HCT116 (cell line): Measurements from ENCODE around the gene HCN1. TPM values are rescaled to one million over a fixed set of nuclear protein-coding genes. Genes with fewer than 3 reads are reported as not detected.

Experiments
- ATAC-seq: fragments of 200-7000 bp; cut with Tn5 transposase; 2 replicates; pipeline ENCODE4 v1.9.1; 2020; ENCODE audit warnings: mild to moderate bottlenecking, moderate library complexity
- BruUV-seq: library from RNA; stranded (reverse); fragments of 400-500 nt; replicated peaks from 2 replicates; lab custom pipeline; 2021; lab: Mats Ljungman, UMichigan
- CTCF ChIA-PET: fragments of 300-600 bp; sonication (Branson Sonifier 250); formaldehyde crosslinking; loops from one replicate; lab custom pipeline; 2021; ENCODE audit warnings: antibody characterized with exemption; lab: Charles Lee
- POLR2A ChIA-PET: fragments of 300-600, 350-600 bp; sonication (Branson Sonifier 250); formaldehyde crosslinking; loops from one replicate; lab custom pipeline; 2021; ENCODE audit warnings: antibody characterized with exemption; lab: Charles Lee
- RAD21 ChIA-PET, 2 experiments: fragments of 300-600 bp; sonication (Branson Sonifier 250); formaldehyde crosslinking; loops; one replicate each; lab custom pipeline; 2023; ENCODE audit warnings: low total read pairs in 2 of 2; ENCODE audit not compliant: uncharacterized antibody in 2 of 2, unreplicated experiment in 2 of 2, low non-redundant PET in 1 of 2; lab: Charles Lee
- DNase-seq: peaks from one replicate; pipeline ENCODE4 v3.0.0-alpha.2; 2010; ENCODE audit warnings: low read depth, low spot score
- H2AFZ ChIP-seq: fragments of 200-600 bp; shearing (Covaris generic), sonication (generic); 2 replicates; pipeline ENCODE4 v1.6.1; 2017; ENCODE audit warnings: low read depth, mixed run types, mixed read lengths, antibody characterized with exemption, low read length; ENCODE audit not compliant: poor library complexity, severe bottlenecking
- H3K27ac ChIP-seq: 2 replicates; pipeline ENCODE4 v1.5.1; 2012; ENCODE audit warnings: low read depth, low read length
- H3K27me3 ChIP-seq: fragments of 200-600 bp; sonication (generic); 2 replicates; pipeline ENCODE4 v1.6.1; 2016; ENCODE audit warnings: mixed run types, low read length, mixed read lengths; ENCODE audit not compliant: insufficient read depth
- H3K36me3 ChIP-seq, 2 experiments: fragments of 200-500 bp in 1 of 2; fragments of 200-600 bp in 1 of 2; sonication (Bioruptor generic) in 1 of 2; sonication (generic) in 1 of 2; 2 replicates each; pipeline versions ENCODE4 v1.5.1 to v1.6.1; 2014 to 2016; ENCODE audit warnings: low read length in 2 of 2, inconsistent platforms in 1 of 2, mixed read lengths in 1 of 2, mixed run types in 1 of 2; ENCODE audit not compliant: insufficient read depth in 2 of 2, control insufficient read depth in 1 of 2
- H3K4me1 ChIP-seq, 2 experiments: fragments of 200-600 bp in 1 of 2; sonication (generic) in 1 of 2; 2 replicates each; pipeline versions ENCODE4 v1.5.1 to v1.6.1; 2012 to 2017; ENCODE audit warnings: low read length in 2 of 2, inconsistent platforms in 1 of 2, mild to moderate bottlenecking in 1 of 2, mixed read lengths in 1 of 2, mixed run types in 1 of 2, moderate library complexity in 1 of 2; ENCODE audit not compliant: insufficient read depth in 2 of 2, control insufficient read depth in 1 of 2
- H3K4me2 ChIP-seq: fragments of 200-600 bp; sonication (generic); 2 replicates; pipeline ENCODE4 v1.6.1; 2017; ENCODE audit warnings: mixed run types, low read length, mixed read lengths
- H3K4me3 ChIP-seq, 2 experiments: fragments of 200-600 bp in 1 of 2; sonication (generic) in 1 of 2; replicated peaks in 1 of 2; 2 replicates each; pipeline ENCODE4 v1.5.1; 2011 to 2016; ENCODE audit warnings: low read length in 2 of 2, control low read depth in 1 of 2, low read depth in 1 of 2, mild to moderate bottlenecking in 1 of 2, mixed read lengths in 1 of 2, mixed run types in 1 of 2
- H3K79me2 ChIP-seq: fragments of 200-600 bp; sonication (generic); 2 replicates; pipeline ENCODE4 v1.6.1; 2017; ENCODE audit warnings: mild to moderate bottlenecking, mixed run types, low read length, moderate library complexity, mixed read lengths; ENCODE audit not compliant: insufficient read depth
- H3K9ac ChIP-seq: fragments of 200-600 bp; sonication (generic); 2 replicates; pipeline ENCODE4 v1.6.1; 2016; ENCODE audit warnings: low read length, mixed read lengths
- H3K9me2 ChIP-seq: fragments of 200-600 bp; sonication (generic), shearing (Covaris generic); 2 replicates; pipeline ENCODE4 v1.6.1; 2017; ENCODE audit warnings: mixed run types, mild to moderate bottlenecking, moderate library complexity; ENCODE audit not compliant: insufficient read depth
- H3K9me3 ChIP-seq, 2 experiments: fragments of 200-500 bp in 1 of 2; fragments of 200-600 bp in 1 of 2; sonication (Bioruptor generic) in 1 of 2; sonication (generic) in 1 of 2; 2 replicates each; pipeline ENCODE4 v1.6.1; 2014 to 2017; ENCODE audit warnings: low read length in 2 of 2, mixed read lengths in 2 of 2, inconsistent platforms in 1 of 2, low read depth in 1 of 2, mild to moderate bottlenecking in 1 of 2, mixed run types in 1 of 2, moderate library complexity in 1 of 2; ENCODE audit not compliant: control insufficient read depth in 1 of 2, insufficient read depth in 1 of 2
- H4K20me1 ChIP-seq: fragments of 200-600 bp; sonication (generic), shearing (Covaris generic); 2 replicates; pipeline ENCODE4 v1.6.1; 2017; ENCODE audit warnings: mixed run types, mild to moderate bottlenecking, moderate library complexity; ENCODE audit not compliant: insufficient read depth
- CEBPB ChIP-seq: IDR thresholded peaks from 2 replicates; pipeline ENCODE4 v1.6.1; 2012; ENCODE audit warnings: low read depth
- EGR1 ChIP-seq: IDR thresholded peaks from 2 replicates; pipeline ENCODE4 v1.6.1; 2012; ENCODE audit warnings: low read depth
- ELF1 ChIP-seq: IDR thresholded peaks from 2 replicates; pipeline ENCODE4 v1.6.1; 2012; ENCODE audit warnings: low read depth, borderline replicate concordance
- FOSL1 ChIP-seq: IDR thresholded peaks from 2 replicates; pipeline ENCODE4 v1.6.1; 2012; ENCODE audit warnings: low read depth
- JUND ChIP-seq: IDR thresholded peaks from 2 replicates; pipeline ENCODE4 v1.6.1; 2012
- RAD21 ChIP-seq: IDR thresholded peaks from 2 replicates; pipeline ENCODE4 v1.6.1; 2012; ENCODE audit warnings: low read depth, mild to moderate bottlenecking
- REST ChIP-seq: IDR thresholded peaks from 2 replicates; pipeline ENCODE4 v1.6.1; 2012; ENCODE audit warnings: low read depth
- SP1 ChIP-seq: IDR thresholded peaks from 2 replicates; pipeline ENCODE4 v1.6.1; 2012; ENCODE audit warnings: low read depth
- SRF ChIP-seq: IDR thresholded peaks from 2 replicates; pipeline ENCODE4 v1.6.1; 2012; ENCODE audit warnings: low read depth
- YY1 ChIP-seq: IDR thresholded peaks from 2 replicates; pipeline ENCODE4 v1.6.1; 2011; ENCODE audit warnings: low read length, low read depth, moderate library complexity, mild to moderate bottlenecking; ENCODE audit not compliant: insufficient replicate concordance; ENCODE audit errors: extremely low read depth
- ZBTB33 ChIP-seq: IDR thresholded peaks from 2 replicates; pipeline ENCODE4 v1.6.1; 2011; ENCODE audit warnings: mild to moderate bottlenecking, low read length, moderate library complexity; ENCODE audit not compliant: insufficient replicate concordance; ENCODE audit errors: extremely low read depth
- ZFX ChIP-seq: fragments of 450-650 bp; IDR thresholded peaks from 2 replicates; pipeline ENCODE4 v1.6.1; 2017
- ZNF274 ChIP-seq: fragments of 200-500 bp; sonication (Bioruptor generic); IDR thresholded peaks from 2 replicates; pipeline ENCODE4 v1.6.1; 2014; ENCODE audit warnings: mild to moderate bottlenecking, low read depth, low read length, inconsistent platforms
- intact Hi-C: fragments of 100-400 bp; cut with micrococcal nuclease; formaldehyde crosslinking; loops from 2 replicates; pipeline ENCODE4 v1.10.0; 2022
- total RNA-seq: library from RNA; stranded (reverse); gene quantifications from one replicate; pipeline ENCODE4 v1.2.1, GENCODE V29; 2021; ENCODE audit not compliant: unreplicated experiment
- TF ChIP-seq, protein P1 (sequence below): IDR thresholded peaks from 2 replicates; pipeline ENCODE4 v1.6.1; 2012

The HCN1 gene
- total RNA-seq, 1 experiment from 2014 or later = 0.10 TPM

DNA sequence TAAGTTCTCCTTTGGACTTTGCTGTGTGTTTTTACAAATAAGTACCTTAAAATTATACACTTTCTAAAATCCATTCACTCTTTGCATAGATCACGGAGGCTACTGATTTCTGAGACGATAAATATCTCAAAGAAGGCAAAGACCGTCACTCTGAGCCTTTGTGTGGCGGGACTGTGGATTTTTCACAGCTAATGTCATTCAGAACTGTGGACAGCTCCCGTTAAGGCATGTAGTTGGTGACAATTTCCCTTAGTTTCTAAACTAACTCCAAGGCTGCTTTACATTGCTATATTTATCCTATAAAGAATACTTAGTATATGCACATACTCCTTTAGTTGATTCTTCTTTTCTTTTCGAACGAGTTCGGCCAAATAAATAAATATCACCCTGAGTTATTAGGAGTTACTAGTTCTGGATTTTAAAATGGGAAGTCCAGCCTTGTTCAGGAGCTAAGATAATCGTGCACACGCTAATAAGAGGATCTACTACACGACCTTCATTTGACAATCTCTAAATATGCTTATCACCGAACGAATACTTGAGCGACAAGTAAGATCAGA, 1.8 kb downstream of the HCN1 start:
- intact Hi-C loops = no loop called here
- Histone ChIP-seq H3K27me3 (no peaks in the 10 kb centered on the region), H2AFZ (no peak overlapping the region), H3K4me3 (no peak overlapping the region), H3K4me2 (no peak overlapping the region), H3K4me1 (no peaks in the 10 kb centered on the region), H3K9ac (no peak overlapping the region), H4K20me1 (no peaks in the 10 kb centered on the region), H3K79me2 (no peaks in the 10 kb centered on the region), H3K9me3 (no peaks in the 10 kb centered on the region), H3K9me2 (no peaks in the 10 kb centered on the region), H3K36me3 (no peaks in the 10 kb centered on the region), H3K27ac (no peak overlapping the region)
- POLR2A ChIA-PET = no interaction called here
- DNase-seq (no peak), ATAC-seq (no peak)
- CTCF ChIA-PET = no interaction called here
- RAD21 ChIA-PET = no interaction called here
- no TSS peak for BruUV-seq
- TF ChIP-seq RAD21 (no peak), ELF1 (no peak), ZFX (no peak), ZNF274 (no peak), EGR1 (no peak), REST (peak; percentile 66)

- no peak overlapping the region for H3K4me3 ChIP-seq
- H3K9ac ChIP-seq = no peak overlapping the region
- no peak overlapping the region for H2AFZ ChIP-seq
- RAD21 ChIA-PET = no interaction called here
- H4K20me1 ChIP-seq = no peaks in the 10 kb centered on the region
- DNase-seq (no peak), ATAC-seq (no peak)
- TF ChIP-seq SRF = no peak
- TF ChIP-seq ZNF274 = no peak
- no peak for TF ChIP-seq CEBPB
- TF ChIP-seq SP1 = no peak
- TF ChIP-seq ELF1 = no peak
- TF ChIP-seq JUND = no peak
- no peak for TF ChIP-seq EGR1
- TF ChIP-seq YY1 = no peak
- no peak for TF ChIP-seq FOSL1
- no peak for TF ChIP-seq ZBTB33
- TF ChIP-seq, protein P1, sequence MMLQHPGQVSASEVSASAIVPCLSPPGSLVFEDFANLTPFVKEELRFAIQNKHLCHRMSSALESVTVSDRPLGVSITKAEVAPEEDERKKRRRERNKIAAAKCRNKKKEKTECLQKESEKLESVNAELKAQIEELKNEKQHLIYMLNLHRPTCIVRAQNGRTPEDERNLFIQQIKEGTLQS = no peak
- POLR2A ChIA-PET = no interaction called here
- H3K4me1 ChIP-seq = no peaks in the 10 kb centered on the region
- H3K27me3 ChIP-seq = no peaks in the 10 kb centered on the region
- no TSS peak for BruUV-seq
- H3K36me3 ChIP-seq = no peaks in the 10 kb centered on the region
- CTCF ChIA-PET = no interaction called here
- no peaks in the 10 kb centered on the region for H3K9me2 ChIP-seq
- intact Hi-C loops = no loop called here
- H3K27ac ChIP-seq = no peak overlapping the region
- H3K9me3 ChIP-seq = no peaks in the 10 kb centered on the region
- H3K4me2 ChIP-seq = no peak overlapping the region
- H3K79me2 ChIP-seq = no peaks in the 10 kb centered on the region
Observed at GRCh38 chr5:45692481-45692880, 3.7 kb downstream of the HCN1 start.
